ENCODE results near the gene L3MBTL2. TPM values are rescaled to one million over a fixed set of nuclear protein-coding genes. Genes with fewer than 3 reads are reported as not detected.

L3MBTL2 gene
- total RNA-seq, 4 donors from 2014 or later, result 8.9 to 19.1 (median 16.0) TPM

DNA sequence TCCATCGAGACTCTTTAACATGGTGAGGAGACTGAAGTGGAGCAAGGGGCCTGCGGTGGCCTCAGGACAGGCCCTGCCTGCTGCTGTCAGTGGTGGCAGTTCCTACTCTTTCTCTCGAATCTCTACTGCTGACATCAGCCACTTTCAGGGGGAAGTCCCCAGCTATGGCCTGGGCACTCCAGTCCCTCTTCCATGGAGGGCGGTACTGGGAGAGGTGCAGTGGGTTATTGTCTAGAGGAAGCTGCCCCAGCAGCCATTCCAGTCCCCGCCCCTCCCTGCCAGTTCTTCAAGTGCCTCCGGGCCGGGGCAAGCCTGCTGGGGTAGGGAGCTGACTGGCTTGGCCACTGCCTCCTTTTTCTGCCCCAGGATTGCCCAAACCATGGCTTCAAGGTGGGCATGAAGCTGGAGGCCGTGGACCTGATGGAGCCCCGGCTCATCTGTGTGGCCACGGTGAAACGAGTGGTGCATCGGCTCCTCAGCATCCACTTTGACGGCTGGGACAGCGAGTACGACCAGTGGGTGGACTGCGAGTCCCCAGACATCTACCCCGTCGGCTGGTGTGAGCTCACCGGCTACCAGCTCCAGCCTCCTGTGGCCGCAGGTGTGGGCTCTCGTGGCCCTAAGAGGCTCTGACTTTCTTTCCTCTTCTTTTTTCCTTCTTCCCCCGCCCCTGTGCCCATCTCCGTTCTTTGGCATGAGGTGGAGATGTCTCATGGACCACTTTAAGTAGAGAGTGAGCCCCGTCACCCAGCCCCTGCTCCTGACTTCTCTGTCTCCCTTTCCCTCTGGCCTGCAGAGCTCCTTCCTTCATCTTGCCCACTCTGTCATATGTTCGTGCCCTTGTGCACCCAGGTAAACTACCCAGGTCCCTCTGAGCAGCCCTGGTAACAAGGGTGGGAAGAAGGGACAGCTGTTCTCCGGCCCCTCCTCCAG, 21.9 kb downstream of the L3MBTL2 start:
- TF ChIP-seq, protein P1, sequence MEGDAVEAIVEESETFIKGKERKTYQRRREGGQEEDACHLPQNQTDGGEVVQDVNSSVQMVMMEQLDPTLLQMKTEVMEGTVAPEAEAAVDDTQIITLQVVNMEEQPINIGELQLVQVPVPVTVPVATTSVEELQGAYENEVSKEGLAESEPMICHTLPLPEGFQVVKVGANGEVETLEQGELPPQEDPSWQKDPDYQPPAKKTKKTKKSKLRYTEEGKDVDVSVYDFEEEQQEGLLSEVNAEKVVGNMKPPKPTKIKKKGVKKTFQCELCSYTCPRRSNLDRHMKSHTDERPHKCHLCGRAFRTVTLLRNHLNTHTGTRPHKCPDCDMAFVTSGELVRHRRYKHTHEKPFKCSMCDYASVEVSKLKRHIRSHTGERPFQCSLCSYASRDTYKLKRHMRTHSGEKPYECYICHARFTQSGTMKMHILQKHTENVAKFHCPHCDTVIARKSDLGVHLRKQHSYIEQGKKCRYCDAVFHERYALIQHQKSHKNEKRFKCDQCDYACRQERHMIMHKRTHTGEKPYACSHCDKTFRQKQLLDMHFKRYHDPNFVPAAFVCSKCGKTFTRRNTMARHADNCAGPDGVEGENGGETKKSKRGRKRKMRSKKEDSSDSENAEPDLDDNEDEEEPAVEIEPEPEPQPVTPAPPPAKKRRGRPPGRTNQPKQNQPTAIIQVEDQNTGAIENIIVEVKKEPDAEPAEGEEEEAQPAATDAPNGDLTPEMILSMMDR (IDR thresholded peaks at IDR 0.05), result no peak
- ATAC-seq (ENCODE audit: low FRiP score), result no peak
- no peak for DNase-seq (ENCODE audit: low spot score)

DNA sequence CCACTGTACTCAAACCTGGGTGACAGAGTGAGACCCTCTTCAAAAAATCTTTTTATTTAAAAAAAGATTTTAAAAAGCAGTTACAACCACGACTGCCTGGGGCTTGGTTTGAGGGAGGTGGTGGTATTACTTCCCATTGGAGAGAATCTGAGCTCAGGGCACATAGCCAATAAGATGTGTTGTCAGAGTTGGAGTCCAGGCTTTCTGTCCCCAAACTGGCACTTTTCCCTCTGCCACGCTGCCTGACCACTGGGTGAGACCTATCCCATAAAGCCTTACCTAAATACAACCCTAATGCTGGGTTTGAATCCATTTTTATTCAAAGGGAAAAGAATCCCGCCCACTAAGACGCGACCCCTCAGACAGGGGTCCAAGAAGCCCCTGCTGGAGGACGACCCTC, 24.1 kb downstream of the L3MBTL2 start:
- TF ChIP-seq, protein P1 (IDR thresholded peaks at IDR 0.05), result no peak
- ATAC-seq (ENCODE audit: low FRiP score) (no peak), DNase-seq (ENCODE audit: low spot score) (no peak)

DNA sequence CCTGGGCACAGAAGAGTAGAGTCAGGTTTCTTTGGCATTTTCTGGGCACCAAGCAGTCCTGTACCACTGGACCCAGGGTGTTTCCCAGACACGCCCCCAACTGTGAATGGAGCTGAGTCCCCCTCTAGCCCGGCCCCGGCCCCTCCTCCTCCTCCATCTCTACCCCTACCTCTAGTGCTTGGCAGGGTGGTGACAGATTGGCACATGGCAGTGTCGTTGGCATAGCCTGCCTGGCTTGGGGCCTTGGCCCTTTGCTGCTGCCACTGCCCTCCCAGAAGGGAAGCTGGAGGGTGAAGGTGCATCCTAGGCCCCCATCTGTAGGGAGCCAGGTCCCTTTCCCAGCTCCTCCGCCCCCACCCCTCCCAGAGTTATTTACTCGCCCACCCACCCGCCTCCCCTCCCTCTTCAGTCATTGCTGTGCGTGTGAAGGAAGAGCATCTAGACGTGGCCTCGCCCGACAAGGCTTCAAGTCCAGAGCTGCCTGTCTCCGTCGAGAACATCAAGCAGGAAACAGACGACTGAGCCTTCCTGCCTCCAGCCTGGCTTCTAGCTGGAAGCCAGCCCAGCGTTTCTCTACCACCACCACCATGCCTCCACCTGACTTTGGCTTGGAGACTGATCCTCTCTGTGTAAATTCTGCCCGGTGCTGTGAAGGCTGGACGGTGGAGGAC, 24.8 kb downstream of the L3MBTL2 start:
- DNase-seq (ENCODE audit: low spot score) (no peak), ATAC-seq (ENCODE audit: low FRiP score) (no peak)
- TF ChIP-seq, protein P1 (IDR thresholded peaks at IDR 0.05), result no peak

DNA sequence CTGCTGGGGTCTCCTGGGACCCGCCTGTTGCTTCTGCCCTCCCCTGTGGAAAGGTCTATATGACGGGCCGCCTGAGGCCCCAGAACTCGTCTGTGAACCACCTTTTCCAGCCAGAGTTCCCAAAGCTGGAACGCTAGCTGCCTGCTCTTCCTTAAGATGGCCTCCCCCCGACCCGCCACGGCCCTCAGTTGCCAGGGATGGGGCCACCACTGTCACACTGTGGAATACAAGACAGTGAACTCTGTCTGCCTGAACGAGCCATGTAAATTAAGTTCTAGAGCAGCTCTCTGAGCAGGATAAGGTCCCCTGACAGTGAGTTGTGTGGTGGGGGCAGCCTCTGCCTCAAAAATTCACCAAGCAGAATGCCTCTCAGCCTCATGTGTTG, 25.3 kb downstream of the L3MBTL2 start:
- ATAC-seq (ENCODE audit: low FRiP score), result no peak
- TF ChIP-seq, protein P1 (IDR thresholded peaks at IDR 0.05), result no peak
- DNase-seq (ENCODE audit: low spot score), result no peak

DNA sequence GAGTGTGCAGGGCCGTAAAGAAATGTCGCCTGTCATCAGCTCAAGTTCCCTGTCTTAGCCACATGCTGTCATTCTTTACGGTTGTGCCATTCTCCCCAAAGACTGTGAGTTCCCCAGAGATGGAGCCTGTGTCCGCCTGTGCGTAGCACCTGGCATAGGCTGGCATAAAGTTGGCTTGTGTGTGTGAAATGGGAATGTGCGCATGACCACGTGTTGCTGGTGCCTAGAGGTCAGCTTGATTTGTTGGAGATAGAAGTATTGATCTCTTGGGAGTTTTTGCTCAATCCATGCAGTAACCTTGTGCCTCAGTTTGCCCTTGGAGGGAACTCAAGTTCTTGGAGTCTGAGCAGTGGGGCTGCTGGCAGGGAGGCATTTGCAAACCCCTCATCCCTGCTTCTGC, 26.3 kb downstream of the L3MBTL2 start:
- ATAC-seq (ENCODE audit: low FRiP score), result no peak
- DNase-seq (ENCODE audit: low spot score), result no peak
- TF ChIP-seq, protein P1 (IDR thresholded peaks at IDR 0.05), result no peak

DNA sequence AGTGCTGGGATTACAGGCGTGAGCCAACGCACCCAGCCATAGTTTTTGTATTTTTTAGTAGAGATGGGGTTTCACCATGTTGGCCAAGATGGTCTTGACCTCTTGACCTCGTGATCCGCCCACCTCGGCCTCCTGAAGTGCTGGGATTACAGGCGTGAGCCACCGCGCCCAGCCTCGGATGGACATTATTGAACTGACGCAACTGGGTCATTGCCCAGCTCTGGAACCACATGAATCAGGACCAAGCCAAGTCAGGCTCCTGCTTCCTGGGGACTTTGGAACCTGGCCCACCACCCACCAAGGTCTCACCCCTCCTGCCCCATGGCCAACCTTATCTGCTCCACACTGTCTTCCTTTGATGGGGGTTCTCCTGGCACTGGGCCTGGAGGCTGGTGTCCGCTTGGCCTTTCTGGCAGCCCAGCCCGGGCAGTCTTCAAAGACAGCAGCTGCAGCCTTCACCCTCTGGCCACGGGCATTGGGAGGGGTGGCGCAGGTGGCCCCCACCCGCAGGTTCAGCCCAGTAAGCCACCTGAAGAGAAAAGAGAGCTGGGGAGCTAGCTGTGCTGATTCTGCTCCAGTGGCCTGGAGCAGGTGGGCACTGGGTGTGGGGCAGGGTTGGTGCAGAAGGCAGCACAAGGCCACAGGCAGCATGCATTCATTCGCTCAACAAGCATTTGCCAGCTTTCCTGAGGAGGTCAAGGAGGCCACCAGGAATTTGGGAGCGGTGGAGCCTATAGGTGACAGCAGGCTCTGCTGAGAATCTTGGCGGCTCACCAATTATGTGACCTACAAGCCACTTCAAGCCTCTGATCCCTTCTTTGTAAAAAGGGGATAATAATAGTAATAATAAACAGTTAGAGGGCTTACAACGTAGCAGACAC, 29.9 kb downstream of the L3MBTL2 start:
- ATAC-seq (ENCODE audit: low FRiP score) (no peak), DNase-seq (ENCODE audit: low spot score) (no peak)
- TF ChIP-seq, protein P1 (IDR thresholded peaks at IDR 0.05), result no peak

Data from omental fat pad (tissue), 4 donors.